K562 (cell line): Measurements from ENCODE around the gene MSRB2. TPM values are rescaled to one million over a fixed set of nuclear protein-coding genes. Genes with fewer than 3 reads are reported as not detected.

ENCODE experiments used
- ATAC-seq: fragments of 200-7000 bp; cut with Tn5 transposase; 3 replicates; pipeline ENCODE4 v1.9.1; 2020; ENCODE audit warnings: moderate library complexity
- BruUV-seq: library from RNA; stranded (reverse); fragments of 400-500 nt; replicated peaks from 2 replicates; lab custom pipeline; 2021; lab: Mats Ljungman, UMichigan
- CTCF ChIA-PET: fragments of 300-600 bp; formaldehyde crosslinking; extraction: SDS; loops from one replicate; lab custom pipeline; 2021; ENCODE audit warnings: low intra/inter-chr PET ratio; lab: Yijun Ruan, JAX
- POLR2A ChIA-PET: fragments of 300-600, 350-650 bp; sonication (Branson Sonifier 250); formaldehyde crosslinking; extraction: SDS; loops from one replicate; lab custom pipeline; 2021; ENCODE audit warnings: antibody characterized with exemption, inconsistent platforms; lab: Yijun Ruan, JAX
- DNase-seq, 4 experiments: peaks; one replicate each; pipeline versions ENCODE4 v3.0.0 to v3.0.0-alpha.2; 2011 to 2018; ENCODE audit warnings: low spot score in 3 of 4, mixed read lengths in 3 of 4; ENCODE audit errors: extremely low read depth in 1 of 4
- FAIRE-seq: peaks from 2 replicates; lab custom pipeline; 2011; peaks lifted over from hg19 to GRCh38; lab: Jason Lieb, UNC
- H2AFZ ChIP-seq: 2 replicates; pipeline ENCODE4 v1.6.0; 2011; ENCODE audit warnings: low read depth, low read length, control low read depth, inconsistent platforms
- H3K27ac ChIP-seq: fragments of 200-600 bp; 3 replicates; pipeline ENCODE4 v1.8.0; 2011; ENCODE audit warnings: low read depth, mild to moderate bottlenecking, control low read depth, inconsistent platforms, low read length, moderate library complexity, mixed read lengths; ENCODE audit errors: extremely low read depth
- H3K27me3 ChIP-seq, 2 experiments: fragments of 300-600 bp in 1 of 2; 2 replicates in 1 of 2; 3 replicates in 1 of 2; pipeline versions ENCODE4 v1.6.0 to v1.8.0; 2011; ENCODE audit warnings: inconsistent platforms in 2 of 2, low read length in 2 of 2, mild to moderate bottlenecking in 1 of 2, mixed read lengths in 1 of 2, moderate library complexity in 1 of 2; ENCODE audit not compliant: control insufficient read depth in 2 of 2, insufficient read depth in 2 of 2
- H3K36me3 ChIP-seq: fragments of 300-600 bp; 3 replicates; pipeline ENCODE4 v1.8.0; 2011; ENCODE audit warnings: mild to moderate bottlenecking, low read length, inconsistent platforms; ENCODE audit not compliant: control insufficient read depth, insufficient read depth
- H3K4me1 ChIP-seq, 2 experiments: fragments of 200-600 bp in 1 of 2; replicated peaks in 1 of 2; 2 replicates in 1 of 2; 3 replicates in 1 of 2; pipeline versions ENCODE4 v1.5.1 to v1.8.0; 2011; ENCODE audit warnings: inconsistent platforms in 2 of 2, low read length in 2 of 2, mild to moderate bottlenecking in 1 of 2, mixed read lengths in 1 of 2, moderate library complexity in 1 of 2; ENCODE audit not compliant: control insufficient read depth in 2 of 2, insufficient read depth in 2 of 2
- H3K4me2 ChIP-seq: 2 replicates; pipeline ENCODE4 v1.6.1; 2011; ENCODE audit warnings: low read length, control low read depth, inconsistent platforms, mixed read lengths; ENCODE audit not compliant: insufficient read depth
- H3K4me3 ChIP-seq: fragments of 200-600 bp; sonication (generic), shearing (Covaris generic); 2 replicates; pipeline ENCODE4 v1.5.1; 2016; ENCODE audit warnings: control low read depth, inconsistent platforms
- H3K79me2 ChIP-seq: fragments of 200-600 bp; 3 replicates; pipeline ENCODE4 v1.8.0; 2011; ENCODE audit warnings: low read length, inconsistent platforms; ENCODE audit not compliant: control insufficient read depth, insufficient read depth
- H3K9ac ChIP-seq, 2 experiments: 2 replicates each; pipeline versions ENCODE4 v1.6.0 to v1.6.1; 2011; ENCODE audit warnings: low read depth in 2 of 2, low read length in 2 of 2, control low read depth in 1 of 2, inconsistent platforms in 1 of 2, mild to moderate bottlenecking in 1 of 2, mixed read lengths in 1 of 2; ENCODE audit not compliant: insufficient read depth in 1 of 2
- H3K9me1 ChIP-seq: one replicate; pipeline ENCODE4 v1.6.0; 2011; ENCODE audit warnings: inconsistent platforms, mild to moderate bottlenecking, low read length, moderate library complexity; ENCODE audit not compliant: control insufficient read depth, insufficient read depth
- H3K9me3 ChIP-seq: replicated peaks from 2 replicates; pipeline ENCODE4 v1.5.1; 2011; ENCODE audit warnings: low read depth, low read length, inconsistent platforms; ENCODE audit not compliant: control insufficient read depth, insufficient read depth
- H4K20me1 ChIP-seq: replicated peaks from 2 replicates; pipeline ENCODE4 v1.6.1; 2011; ENCODE audit warnings: low read length, inconsistent platforms, mixed read lengths; ENCODE audit not compliant: control insufficient read depth, insufficient read depth
- C11orf30 ChIP-seq: fragments of 450-650 bp; IDR thresholded peaks from 2 replicates; pipeline ENCODE4 v1.6.1; 2016; ENCODE audit warnings: low read depth, mild to moderate bottlenecking
- CTCFL ChIP-seq: IDR thresholded peaks from 2 replicates; pipeline ENCODE4 v1.6.1; 2011; ENCODE audit warnings: borderline replicate concordance, low read depth, mild to moderate bottlenecking, moderate library complexity, low read length; ENCODE audit not compliant: insufficient read depth, poor library complexity, severe bottlenecking
- ZBTB8A ChIP-seq: fragments of 450-650 bp; IDR thresholded peaks from 2 replicates; pipeline ENCODE4 v1.6.1; 2018; ENCODE audit warnings: mild to moderate bottlenecking, moderate library complexity; ENCODE audit not compliant: partially characterized antibody
- ZNF586 ChIP-seq: fragments of 450-650 bp; formaldehyde crosslinking; conservative IDR thresholded peaks from 2 replicates; pipeline ENCODE4 v1.4.0; 2020; ENCODE audit warnings: mild to moderate bottlenecking, moderate library complexity
- WGBS: fragments of 100-300 bp; shearing (Covaris generic); methylation state at CpG from one replicate; pipeline ENCODE4 v1.1.6; 2016; ENCODE audit warnings: low coverage, mixed read lengths; ENCODE audit not compliant: insufficient coverage; ENCODE audit errors: missing lambda C conversion rate; 5-methylcytosine and 5-hydroxymethylcytosine counted together
- in situ Hi-C: fragments of 300-500 bp; cut with MboI; formaldehyde crosslinking; loops from 4 replicates; pipeline ENCODE4 v1.15.0; 2018; ENCODE audit warnings: inconsistent platforms, mixed read lengths
- intact Hi-C: fragments of 100-400 bp; cut with micrococcal nuclease; formaldehyde crosslinking; loops from 2 replicates; pipeline ENCODE4 v1.14.2; 2022
- polyA plus RNA-seq, 8 experiments: library from polyadenylated mRNA; depleted of rRNA in 4 of 8; stranded (reverse) in 5 of 8; unstranded in 3 of 8; fragments of >200 nt; fragmentation: Nextera tagmentation in 2 of 8; fragmentation: Illumina TruSeq in 1 of 8; extraction: Ambion mirVana in 2 of 8; extraction: Trizol in 1 of 8; gene quantifications; 2 replicates each; pipeline versions ENCODE4 v1.2.1 to v1.2.3, GENCODE V29; 2011 to 2014; ENCODE audit warnings: inconsistent platforms in 1 of 8, missing spikeins in 1 of 8
- total RNA-seq, 7 experiments: library from RNA; depleted of rRNA in 6 of 7; stranded (reverse); fragments of >200 nt in 6 of 7; fragmentation: Illumina TruSeq in 2 of 7; extraction: Trizol in 2 of 7; gene quantifications; 2 replicates each; pipeline versions ENCODE4 v1.2.1 to v1.2.3, GENCODE V29; 2011 to 2021; ENCODE audit warnings: low replicate concordance in 1 of 7

MSRB2 gene
- total and polyA plus RNA-seq, 9 of the 15 experiments (the other 6 are each of a cell fraction or from before 2014, with no cell fraction given) = 1.5 to 22.3 (median 5.9) TPM

- H2AFZ ChIP-seq = no peak overlapping the region
- 28% methylated on average over 10 of the region's 10 CpGs for whole genome bisulfite sequencing
- no peak overlapping the region for H3K9ac ChIP-seq
- CTCF ChIA-PET = no interaction called here
- H3K4me1 ChIP-seq = no peaks in the 10 kb centered on the region
- no peaks in the 10 kb centered on the region for H3K36me3 ChIP-seq
- H4K20me1 ChIP-seq = no peaks in the 10 kb centered on the region
- no peak overlapping the region for H3K4me3 ChIP-seq
- ATAC-seq (no peak; the same call in 2 of the 3 replicates), FAIRE-seq (no peak), DNase-seq (no peak)
- no peaks in the 10 kb centered on the region for H3K27me3 ChIP-seq
- intact Hi-C loops (no loop called here), in situ Hi-C loops (no loop called here)
- no TSS peak for BruUV-seq
- H3K27ac ChIP-seq = no peak overlapping the region
- POLR2A ChIA-PET = interaction anchor here (0.7 to 1.6 kb wide), 2 partner anchors 8 to 10 kb away, joined by 4 read pairs; no protein-coding TSS in a partner anchor
- H3K9me1 ChIP-seq = no peaks in the 10 kb centered on the region
- TF ChIP-seq CTCFL (no peak), C11orf30 (no peak), ZBTB8A (no peak), ZNF586 (CRISPR knock-in tag) (no peak)
- H3K79me2 ChIP-seq = no peaks in the 10 kb centered on the region
- H3K9me3 ChIP-seq = no peaks in the 10 kb centered on the region
- no peak overlapping the region for H3K4me2 ChIP-seq
Observed at GRCh38 chr10:23106331-23107072, 11.1 kb downstream of the MSRB2 start.
